GM21786 (cell line): ENCODE results near the gene CTDSPL.

Source experiments
- ATAC-seq: cut with Tn5 transposase; IDR thresholded peaks from one replicate; pipeline ENCODE4 v1.9.1; 2021; ENCODE audit not compliant: unreplicated experiment

The CTDSPL gene

DNA sequence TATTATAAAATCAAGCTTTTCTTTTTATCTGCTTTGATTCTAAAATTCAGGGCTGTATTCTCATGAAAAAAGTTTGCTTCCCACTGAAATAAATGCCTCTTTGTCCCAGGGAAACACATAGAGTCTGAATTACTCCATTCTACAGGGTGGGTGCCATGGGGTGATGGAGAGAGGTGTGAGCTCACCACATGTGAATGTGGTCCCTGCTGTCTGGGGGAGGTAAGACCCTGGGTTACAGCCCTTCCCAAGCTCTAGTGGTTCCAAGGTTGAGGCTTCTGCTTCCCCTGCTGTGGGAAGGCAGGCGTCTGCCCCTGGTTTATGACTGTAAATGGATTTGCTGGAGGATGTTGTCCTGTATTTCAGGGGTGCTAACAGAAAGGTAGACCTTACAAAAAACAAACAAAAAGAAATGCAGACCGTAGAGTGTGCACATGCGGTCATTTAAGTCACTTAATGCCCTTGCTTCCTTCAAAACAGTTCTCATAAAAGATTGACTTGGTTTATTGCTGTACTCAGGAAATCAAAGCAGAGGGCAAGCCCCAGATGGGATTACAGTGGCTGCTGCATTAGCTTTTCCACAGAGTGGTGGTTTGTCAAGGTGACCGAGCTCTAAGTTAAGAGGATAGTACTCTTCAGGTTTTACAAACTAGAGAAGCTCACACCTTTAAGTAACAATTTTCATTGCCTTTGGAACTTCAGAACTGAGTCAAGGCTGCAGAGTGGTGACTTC is 49.2 kb downstream of the CTDSPL start:
- ATAC-seq, result no peak

DNA sequence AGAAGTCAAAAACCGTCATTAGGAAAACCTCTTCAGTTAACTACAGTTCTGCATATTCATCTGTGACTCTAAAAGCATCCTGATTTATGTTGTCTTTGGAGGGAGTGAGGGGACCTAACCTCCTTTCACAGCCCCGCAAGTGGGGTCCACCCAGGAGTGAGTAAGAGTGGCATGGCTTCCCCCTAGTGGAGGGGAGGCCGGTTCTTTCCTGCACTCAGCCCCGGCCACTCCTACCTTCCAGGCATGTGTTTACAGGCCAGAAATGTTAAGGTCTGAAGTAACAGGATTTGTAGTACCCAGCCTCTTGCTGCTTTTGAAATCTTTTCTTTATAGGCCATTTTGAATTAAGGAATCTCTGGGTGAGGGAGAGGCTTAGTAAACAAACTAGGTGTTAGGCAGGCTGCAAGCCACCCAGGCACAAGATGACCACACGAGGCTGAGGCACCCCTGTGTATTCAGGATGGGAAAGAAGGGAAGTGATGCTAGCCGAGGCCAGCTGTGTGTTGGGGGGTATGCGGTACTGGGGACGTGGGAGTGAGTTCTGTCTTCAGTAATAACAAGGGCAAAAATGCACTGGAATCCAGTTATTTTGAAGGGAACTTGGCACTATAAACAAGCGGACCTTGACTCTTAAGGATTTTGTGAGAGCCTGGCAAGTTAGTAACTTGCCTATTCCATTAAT is 50.5 kb downstream of the CTDSPL start:
- no peak for ATAC-seq

DNA sequence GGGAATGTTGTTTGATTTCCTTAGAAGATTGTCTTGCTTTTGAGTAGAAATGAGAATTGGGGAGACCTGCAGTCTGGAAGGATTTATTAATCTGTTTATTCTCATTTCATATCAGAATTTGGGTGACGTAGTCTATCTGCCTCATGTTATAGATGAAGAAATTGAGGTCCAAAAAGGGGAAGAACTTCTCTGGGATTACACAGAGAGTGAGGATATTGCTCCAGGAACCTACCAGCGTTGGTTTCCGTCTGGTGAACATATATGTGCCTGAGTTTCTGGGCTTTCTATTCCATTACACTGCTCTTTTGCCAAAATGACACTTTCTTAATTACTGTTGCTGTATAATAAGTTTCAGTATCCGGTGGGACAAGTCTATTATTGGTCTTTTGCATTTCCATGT is 51.8 kb downstream of the CTDSPL start:
- no peak for ATAC-seq

- ATAC-seq, result no peak
Observed at GRCh38 chr3:37916685-37917084, 55.0 kb downstream of the CTDSPL start.

GRCh38 chr3:37918627-37919026 is 56.9 kb downstream of the CTDSPL start:
- ATAC-seq, result no peak

- no peak for ATAC-seq
Observed at GRCh38 chr3:37920156-37920699, 58.5 kb downstream of the CTDSPL start.

DNA sequence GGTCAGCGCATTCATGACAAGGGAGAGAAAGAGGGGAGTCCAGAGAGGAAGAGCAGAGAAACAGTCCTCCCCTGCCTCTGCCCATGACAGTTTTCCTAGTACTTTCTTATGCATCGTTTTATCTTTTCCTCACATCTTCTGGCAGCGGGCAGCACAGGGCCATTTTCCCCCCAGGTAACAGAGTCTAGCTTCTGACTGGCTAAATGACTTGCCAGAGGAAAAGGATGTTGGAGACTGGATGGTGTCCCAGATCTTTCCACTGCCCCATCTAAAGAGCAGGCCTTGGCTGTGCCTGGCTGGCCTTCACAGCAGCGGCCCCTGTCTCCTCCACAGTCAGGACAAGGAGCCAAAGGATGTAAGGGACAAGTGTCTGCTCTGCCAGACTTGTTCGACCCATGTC is 59.3 kb downstream of the CTDSPL start:
- ATAC-seq, result no peak

GRCh38 chr3:37922721-37923568 is 61.3 kb downstream of the CTDSPL start:
- no peak for ATAC-seq

- ATAC-seq, result no peak
Observed at GRCh38 chr3:37923569-37924040, 61.9 kb downstream of the CTDSPL start.

GRCh38 chr3:37924453-37924852 is 62.8 kb downstream of the CTDSPL start:
- no peak for ATAC-seq

DNA sequence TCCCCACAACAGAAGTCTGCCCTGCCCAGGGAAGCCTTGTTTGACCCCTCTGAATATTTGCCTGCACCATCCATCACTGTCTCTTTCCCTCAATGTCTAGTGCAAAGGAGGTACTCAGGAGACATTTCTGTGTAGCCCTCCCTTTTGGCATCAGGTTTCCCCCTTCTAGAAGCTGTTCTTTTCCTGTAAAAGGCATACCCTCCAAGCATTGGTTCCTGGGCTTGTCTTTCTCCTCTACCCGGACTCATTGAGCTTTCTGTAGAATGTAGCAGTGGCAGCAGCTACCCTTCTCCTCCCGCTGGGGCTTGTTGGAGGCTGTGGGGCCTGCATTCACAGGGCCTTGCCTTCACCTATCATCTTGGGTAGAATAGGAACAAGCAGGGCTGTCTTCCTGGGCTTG is 63.5 kb downstream of the CTDSPL start:
- no peak for ATAC-seq

GRCh38 chr3:37926611-37927010 is 64.9 kb downstream of the CTDSPL start:
- no peak for ATAC-seq

DNA sequence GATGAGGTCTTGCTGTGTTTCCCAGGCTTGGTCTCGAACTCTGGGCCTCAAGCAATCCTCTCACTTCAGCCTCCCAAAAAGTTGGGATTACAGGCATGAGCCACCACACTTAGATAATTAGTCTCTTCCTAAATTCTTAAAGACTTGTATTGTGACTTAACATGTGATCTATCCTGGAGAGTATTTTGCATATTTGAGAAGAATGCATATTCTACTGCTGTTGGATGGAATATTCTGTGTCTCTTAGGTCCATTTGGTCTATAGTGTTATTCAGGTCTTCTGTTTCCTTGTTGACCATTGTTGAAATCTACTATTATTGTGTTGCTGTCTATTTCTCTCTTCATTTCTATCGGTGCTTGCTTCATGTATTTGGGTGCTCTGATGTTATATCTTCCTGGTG is 68.8 kb downstream of the CTDSPL start:
- ATAC-seq, result no peak

- no peak for ATAC-seq
Observed at GRCh38 chr3:37932505-37932904, 70.8 kb downstream of the CTDSPL start.

- ATAC-seq, result no peak
Observed at GRCh38 chr3:37934631-37935289, 73.1 kb downstream of the CTDSPL start.

DNA sequence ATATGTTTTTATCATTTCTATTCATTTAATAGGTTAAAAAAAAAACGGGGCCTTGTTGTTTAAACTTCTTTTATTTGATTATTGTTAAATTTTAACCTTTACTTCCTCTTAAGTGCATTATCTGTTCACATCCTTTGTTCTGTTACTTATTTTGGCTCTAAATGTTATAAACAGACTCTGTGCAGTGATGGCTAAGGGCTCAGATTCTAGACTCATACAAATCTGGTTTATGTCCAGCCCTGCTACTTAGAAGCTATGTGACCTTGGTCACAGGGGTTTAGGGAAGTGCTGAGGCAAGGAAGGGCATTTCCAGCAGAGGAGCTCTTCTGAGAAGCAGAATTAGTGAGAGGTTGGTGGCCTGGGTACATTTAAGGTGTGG is 73.6 kb downstream of the CTDSPL start:
- no peak for ATAC-seq

DNA sequence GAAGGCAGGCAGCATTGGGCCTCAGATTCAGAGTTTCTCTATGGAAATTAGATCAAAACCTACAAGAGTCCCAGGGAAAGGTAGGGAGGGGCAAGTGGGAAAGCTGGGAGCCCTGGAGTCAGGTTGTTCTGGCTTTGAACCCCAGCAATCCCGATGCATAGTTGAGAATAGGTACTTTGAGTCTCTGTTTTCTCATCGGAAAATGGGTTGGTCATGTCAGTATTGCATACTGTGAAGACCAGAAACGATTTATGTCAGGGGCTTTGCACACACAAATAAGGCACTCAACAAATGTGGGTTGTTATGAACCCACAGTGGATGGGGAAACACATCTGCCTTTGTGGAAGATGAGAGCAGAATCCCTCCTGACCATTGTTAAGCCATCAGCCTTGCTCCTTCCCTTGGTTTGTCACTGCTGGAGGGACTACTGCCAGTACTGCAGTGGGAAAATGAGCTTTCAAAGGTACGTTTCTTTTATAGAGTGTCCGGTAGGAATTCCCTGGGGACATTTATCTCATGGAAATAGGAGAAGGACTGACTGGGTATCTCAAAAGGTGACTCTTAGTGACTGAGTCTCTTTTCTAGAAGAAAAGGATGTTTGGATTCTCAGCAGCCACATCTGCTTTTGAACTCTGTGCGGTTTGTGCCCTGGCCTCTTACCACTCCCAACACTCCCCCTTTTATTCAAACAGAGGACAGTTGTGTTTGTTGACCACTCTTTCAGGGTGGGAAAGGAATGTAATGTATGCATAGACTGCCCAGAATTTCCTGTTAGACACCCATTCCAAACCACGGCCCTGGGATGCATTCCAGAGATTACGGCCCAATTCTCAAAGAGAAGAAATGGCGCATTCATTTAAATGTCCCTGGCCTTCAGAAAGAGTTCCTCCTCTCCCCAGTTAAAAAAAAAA is 74.3 kb downstream of the CTDSPL start:
- ATAC-seq, result no peak

- ATAC-seq, result no peak
Observed at GRCh38 chr3:37937156-37937555, 75.5 kb downstream of the CTDSPL start.

- no peak for ATAC-seq
Observed at GRCh38 chr3:37938011-37938410, 76.3 kb downstream of the CTDSPL start.
